Forelimb muscle (tissue), 1 donor: ENCODE measurements around the gene PRPF6. TPM values are rescaled to one million over a fixed set of nuclear protein-coding genes. Genes with fewer than 3 reads are reported as not detected.

Source experiments
- DNase-seq: peaks from one replicate; pipeline ENCODE4 v3.0.0-alpha.2; 2013; ENCODE audit warnings: low read depth
- polyA plus RNA-seq: library from polyadenylated mRNA; unstranded; fragments of 120-200 nt; gene quantifications from one replicate; pipeline ENCODE4 v1.2.1, GENCODE V29; 2013; ENCODE audit not compliant: insufficient read length

PRPF6 gene
- polyA plus RNA-seq, 1 donor: 55.3 TPM

DNA sequence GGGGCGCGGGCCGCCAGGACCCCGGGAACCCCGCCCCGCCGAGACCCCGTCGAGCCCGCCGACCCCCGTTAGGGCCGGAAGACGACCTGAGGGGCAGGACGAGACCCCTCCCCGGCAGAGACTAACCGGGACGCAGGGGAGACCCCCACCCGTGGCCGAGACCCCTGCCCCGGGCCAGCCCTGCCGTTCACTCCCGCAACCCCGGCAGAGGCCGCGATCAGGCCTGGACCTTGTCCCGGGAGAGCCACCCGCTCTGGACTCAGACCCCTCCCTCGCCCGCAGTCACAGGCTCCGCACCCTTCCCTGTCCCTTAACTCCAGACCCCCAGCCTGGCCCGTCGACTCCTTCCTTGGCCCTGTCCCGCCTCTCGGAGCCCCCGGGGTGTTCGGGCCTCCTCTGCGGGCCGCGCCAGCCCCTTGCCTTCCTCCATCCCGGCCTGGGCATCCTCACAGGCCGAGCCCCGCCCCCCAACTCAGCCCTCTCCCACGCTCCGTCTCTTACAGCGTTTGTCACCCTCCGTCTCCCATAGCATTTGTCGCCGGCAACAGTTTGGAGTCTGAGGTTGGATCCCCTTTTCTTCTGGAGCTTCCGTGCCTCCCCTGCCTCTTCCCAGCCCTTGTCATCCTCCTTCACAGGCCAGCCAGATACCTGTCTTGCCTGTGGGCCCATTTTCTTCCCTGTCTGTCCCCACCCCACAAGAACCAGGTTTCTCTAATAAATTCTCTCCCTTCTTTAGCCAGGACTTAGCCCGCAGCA is 82.6 kb downstream of the PRPF6 start:
- DNase-seq: no peak

DNA sequence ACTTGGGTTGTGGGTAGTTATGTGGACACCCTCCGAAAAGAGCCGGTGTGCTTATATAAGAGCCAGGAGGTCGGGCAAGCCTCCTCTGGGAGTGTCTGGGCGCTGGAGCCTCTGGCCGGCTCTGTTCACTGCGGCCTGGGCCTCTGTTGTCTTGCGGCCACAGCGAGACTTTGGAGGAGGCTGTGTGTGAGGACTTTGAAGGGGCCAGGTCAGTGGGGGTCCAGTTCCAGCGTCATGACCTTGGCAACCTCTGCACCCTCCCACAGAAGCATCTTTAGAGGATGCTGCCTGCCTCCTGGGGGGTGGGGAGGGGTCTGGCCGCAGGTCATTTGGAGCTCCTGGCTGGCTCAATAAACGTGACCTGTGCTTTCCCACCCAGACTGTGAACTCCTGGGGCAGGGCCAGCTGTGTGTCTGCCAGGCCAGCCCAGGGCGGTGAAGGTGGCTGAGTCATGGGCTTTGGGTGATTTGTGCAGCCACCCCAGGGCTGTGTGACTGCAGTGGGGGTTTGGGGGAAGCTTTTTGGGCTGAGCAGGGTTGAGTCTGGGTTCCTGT is 83.3 kb downstream of the PRPF6 start:
- no peak for DNase-seq

DNA sequence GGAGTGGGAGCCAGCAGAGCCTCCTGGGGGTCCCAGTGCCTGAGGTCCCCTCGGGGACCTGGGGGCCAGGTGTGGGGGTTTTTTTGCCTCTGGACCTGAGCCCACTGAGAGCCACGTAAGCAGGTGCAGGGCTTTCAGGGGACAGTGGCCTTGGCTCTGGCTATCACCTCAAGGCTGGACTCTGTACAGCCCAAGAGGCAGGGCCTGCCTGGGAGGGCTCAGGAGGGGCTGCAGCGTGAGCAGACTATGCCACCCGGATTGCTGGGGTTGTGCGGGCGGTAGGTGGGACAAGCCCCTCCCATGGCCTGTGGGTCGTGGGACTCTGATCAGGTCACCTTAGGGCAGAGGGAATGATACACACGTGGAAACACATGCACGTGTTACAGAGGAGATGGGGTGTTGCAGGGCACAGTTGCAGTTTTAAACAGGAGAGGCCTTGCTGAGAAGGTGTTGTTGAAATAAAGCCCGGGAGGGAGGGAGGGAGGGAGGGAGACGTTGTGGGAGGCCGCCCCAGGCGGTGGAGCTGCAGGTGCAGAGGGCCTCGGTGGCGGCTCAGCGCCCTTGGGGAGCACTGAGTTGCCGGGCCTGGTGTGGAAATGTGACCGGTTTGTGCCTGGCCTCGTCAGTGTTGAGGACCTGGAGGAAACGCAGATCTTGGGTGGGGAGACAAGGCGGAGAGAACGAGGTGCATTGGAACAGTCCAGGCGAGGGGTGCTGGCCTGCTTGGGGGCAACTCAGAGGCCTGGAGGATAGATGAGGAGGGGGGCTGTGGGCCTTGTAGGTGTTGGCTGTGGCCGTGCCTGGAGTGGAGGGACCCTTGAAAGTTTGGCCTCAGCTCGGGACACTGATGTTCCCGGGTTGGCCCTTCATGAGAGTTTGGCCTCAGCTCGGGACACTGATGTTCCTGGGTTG is 84.4 kb downstream of the PRPF6 start:
- DNase-seq: no peak

- no peak for DNase-seq
These were observed 85.0 kb downstream of the PRPF6 start for GRCh38 chr20:64065974-64066343.

GRCh38 chr20:64067005-64067632 is 86.2 kb downstream of the PRPF6 start:
- no peak for DNase-seq

DNA sequence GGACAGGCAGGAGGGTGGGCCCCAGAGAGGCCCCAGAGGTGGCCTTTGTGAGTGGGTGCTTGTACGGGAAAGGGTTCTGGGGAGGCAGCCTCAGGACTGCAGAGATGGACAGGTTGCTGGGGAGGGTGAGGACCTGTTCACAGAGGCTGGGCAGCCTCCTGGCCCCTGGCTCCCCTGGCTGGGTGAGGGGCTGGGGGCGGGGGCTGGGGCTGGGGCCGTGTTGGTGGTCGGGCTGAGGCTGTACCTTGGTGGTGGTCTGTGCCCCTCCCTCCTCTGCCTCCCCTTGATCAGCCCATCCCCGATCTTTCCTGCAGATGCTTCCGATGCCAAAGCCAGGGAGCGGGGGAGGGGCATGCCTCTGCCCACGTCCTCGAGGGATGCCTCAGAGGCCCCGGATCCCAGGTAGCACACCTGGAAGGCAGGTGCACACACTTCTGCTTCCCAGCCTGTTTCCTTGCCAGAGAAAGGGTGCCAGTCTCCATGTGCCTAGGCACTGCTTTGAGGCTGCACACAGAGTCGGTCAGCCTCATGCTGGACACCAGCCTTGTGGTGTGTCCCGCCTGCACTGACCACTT is 86.9 kb downstream of the PRPF6 start:
- DNase-seq: no peak

DNA sequence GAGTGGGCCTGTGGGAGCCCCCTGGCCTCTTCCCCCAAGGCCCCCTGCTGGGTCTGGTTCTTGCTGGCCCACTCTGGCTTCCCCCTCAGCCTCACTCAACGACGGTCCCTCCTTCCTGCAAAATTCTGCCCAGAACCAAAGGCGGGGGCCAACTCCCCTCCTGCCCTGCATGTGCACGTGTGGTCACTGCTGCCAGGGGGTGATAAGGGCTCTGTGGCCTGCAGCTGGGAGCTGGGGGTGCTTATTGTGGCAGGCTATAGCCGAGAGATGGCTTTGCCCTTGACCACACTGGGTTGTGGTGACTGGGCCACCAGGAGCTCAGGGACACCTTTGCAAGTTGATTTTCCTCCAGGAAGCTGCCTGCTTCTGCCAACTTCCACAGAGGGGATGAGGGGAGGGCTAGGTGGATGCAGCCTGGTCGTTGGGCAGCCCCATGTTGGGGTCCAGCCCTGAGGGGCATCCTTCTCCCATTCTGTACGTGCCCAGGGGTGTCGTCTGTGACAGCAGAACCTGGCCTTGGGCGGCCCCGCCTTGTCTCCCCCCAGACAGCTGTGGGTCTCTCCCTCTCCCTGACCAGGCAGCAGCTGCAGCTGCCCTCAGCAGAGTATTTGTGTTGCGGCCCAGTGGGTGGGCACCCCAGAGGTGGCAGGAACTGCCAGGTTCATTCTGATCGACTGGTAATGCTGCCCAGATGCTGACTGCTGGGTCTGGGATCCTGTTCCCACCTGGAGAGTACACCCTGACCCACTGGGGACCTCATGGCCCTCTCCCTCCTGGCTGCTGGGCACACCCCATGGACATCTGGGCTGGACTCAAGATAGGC is 87.7 kb downstream of the PRPF6 start:
- DNase-seq: no peak

DNA sequence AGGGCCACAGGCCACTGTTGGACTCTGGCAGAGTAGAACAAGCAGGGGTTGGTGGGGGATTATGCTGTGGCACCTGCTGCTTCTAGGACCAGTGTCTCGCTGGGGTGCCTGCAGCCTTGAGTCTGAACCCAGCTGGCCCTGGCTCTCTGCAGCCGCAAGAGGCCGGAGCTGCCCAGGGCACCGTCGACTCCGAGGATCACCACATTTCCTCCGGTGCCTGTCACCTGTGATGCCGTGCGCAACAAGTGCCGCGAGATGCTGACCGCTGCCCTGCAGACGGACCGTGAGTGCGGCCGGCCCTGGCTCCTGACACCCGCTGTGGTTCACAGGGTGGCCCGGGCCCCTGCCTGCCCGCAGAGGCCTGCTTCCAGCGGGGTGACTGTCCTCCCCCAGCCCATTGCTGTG is 88.3 kb downstream of the PRPF6 start:
- DNase-seq: no peak

DNA sequence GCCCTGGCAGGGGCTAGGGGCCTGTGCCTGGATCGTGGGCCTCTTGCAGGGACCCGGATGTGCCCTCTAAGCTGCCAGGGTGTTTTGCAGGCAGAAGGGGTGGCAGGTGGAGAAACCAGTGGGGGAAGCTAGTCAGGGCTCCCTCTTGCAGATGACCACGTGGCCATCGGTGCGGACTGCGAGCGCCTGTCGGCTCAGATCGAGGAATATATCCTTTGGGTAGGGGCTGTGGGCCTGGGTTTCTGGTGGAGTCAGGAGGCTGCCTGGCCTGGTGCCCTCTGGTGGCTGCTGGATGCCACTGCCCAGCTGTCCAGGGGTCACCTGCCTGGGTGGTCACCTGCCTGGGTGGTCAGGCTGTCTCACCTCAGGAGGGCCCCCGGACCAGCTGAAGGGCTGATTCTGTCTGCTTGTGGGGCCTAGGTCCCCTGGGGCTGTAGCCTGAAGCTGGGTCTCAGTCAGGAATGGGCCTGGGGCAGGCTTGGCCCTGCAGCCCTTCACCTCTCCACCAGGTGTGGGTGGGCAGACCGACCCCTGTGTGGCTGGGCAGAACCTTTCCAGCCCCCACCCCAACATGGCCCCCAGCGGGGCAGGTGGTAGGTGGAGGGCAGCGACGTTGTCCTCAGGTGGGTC is 88.8 kb downstream of the PRPF6 start:
- no peak for DNase-seq

DNA sequence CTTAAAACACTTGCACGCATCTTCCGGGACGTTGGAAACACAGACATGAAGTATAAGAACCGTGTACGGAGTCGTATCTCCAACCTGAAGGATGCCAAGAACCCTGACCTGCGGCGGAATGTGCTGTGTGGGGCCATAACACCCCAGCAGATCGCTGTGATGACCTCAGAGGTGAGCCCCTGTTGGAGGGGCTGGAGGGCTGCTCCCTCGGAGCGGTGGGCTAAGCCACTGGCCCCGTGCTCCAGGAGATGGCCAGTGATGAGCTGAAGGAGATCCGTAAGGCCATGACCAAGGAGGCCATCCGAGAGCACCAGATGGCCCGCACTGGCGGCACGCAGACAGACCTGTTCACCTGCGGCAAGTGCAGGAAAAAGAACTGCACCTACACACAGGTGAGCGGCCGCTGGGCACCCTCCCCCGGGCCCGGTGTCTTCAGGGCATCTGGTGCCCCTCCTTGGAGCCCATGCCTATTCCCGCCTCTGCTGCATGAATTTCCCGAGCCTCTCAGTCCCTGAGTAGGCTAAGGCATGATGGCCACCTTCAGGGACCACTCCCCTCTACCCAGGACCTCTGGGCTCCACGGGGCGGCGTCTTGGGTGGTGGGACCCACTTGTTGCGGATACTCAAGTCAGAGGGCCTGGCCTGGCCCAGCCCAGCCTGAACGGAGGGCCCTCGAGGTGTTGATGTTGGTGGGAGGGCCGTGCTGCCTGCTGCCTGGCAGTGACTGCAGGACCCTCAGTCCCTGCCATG is 89.5 kb downstream of the PRPF6 start:
- no peak for DNase-seq

DNA sequence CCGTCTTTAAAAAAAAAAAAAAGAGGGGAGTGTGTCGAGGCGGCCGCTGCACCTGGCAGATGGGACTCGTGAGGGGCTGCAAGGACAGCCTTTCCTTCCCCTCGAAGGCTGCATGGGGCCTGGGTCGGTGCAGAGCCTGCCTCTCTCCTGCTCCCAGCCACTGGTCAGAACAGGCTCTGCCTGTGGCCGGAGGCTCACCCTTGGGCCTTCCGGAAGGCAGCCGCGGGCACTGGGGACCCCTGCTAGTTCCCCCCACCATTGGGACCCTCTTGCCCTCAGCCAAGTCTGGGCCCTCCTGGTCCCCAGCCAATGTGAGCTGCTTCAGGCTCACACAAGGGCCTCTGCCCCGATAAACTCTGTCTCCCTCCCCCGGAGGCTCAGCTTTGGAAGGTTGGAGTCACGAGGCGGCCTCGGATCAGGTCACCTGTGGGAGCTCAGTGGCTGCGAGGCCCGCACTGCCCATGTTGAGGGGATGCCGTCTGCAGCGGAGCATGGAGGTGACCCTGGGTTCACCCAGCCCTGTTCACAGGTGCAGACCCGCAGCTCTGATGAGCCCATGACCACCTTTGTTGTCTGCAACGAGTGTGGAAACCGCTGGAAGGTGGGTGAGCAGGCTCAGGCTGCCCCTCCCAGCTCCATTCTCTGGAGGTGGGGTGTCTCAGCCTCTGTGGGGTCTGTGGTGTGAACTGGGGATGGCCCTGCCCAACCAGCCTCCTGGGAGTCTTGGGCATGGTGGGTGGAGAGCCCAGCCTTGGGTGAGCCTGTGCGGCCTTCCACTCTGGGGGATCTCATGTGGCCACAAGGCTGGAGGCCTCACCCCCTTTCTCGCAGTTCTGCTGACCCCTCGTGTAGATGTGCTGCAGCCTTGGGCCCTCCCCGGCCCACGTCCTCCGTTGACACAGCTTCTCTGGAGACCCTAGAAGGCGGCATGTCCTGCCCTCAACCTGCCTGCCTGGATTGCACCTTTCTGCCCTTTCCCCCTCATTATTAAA is 90.7 kb downstream of the PRPF6 start:
- no peak for DNase-seq

- DNase-seq: no peak
These were observed 91.6 kb downstream of the PRPF6 start for GRCh38 chr20:64072498-64073063.

- DNase-seq: no peak
These were observed 92.7 kb downstream of the PRPF6 start for GRCh38 chr20:64073476-64074183.

GRCh38 chr20:64074184-64074789 is 93.4 kb downstream of the PRPF6 start:
- DNase-seq: no peak

GRCh38 chr20:64074963-64075362 is 94.0 kb downstream of the PRPF6 start:
- DNase-seq: no peak

GRCh38 chr20:64075556-64075955 is 94.6 kb downstream of the PRPF6 start:
- no peak for DNase-seq
